Osteocyte (in vitro differentiated cells): Measurements from ENCODE around the gene DIP2C. TPM values are rescaled to one million over a fixed set of nuclear protein-coding genes. Genes with fewer than 3 reads are reported as not detected.

ENCODE experiments used
- DNase-seq: peaks from one replicate; pipeline ENCODE4 v3.0.0; 2021; ENCODE audit warnings: mixed read lengths; ENCODE audit not compliant: unreplicated experiment; ENCODE audit errors: extremely low spot score
- H3K27ac Mint-ChIP-seq: one replicate; pipeline ENCODE4 v1.8.0; 2021; ENCODE audit warnings: mild to moderate bottlenecking, mixed read lengths; ENCODE audit not compliant: unreplicated experiment
- H3K27me3 Mint-ChIP-seq: one replicate; pipeline ENCODE4 v1.8.0; 2021; ENCODE audit warnings: mixed read lengths; ENCODE audit not compliant: unreplicated experiment
- H3K36me3 Mint-ChIP-seq: one replicate; pipeline ENCODE4 v1.8.0; 2021; ENCODE audit warnings: mixed read lengths; ENCODE audit not compliant: unreplicated experiment
- H3K4me1 Mint-ChIP-seq: one replicate; pipeline ENCODE4 v1.8.0; 2021; ENCODE audit warnings: mixed read lengths; ENCODE audit not compliant: unreplicated experiment
- H3K4me3 Mint-ChIP-seq: one replicate; pipeline ENCODE4 v1.8.0; 2021; ENCODE audit warnings: mild to moderate bottlenecking, moderate library complexity, mixed read lengths; ENCODE audit not compliant: unreplicated experiment
- H3K9me3 Mint-ChIP-seq: one replicate; pipeline ENCODE4 v1.8.0; 2021; ENCODE audit warnings: mixed read lengths; ENCODE audit not compliant: unreplicated experiment
- CTCF ChIP-seq: fragments of 200-600 bp; sonication (generic); IDR thresholded peaks from 2 replicates; pipeline ENCODE4 v1.5.0; 2021; ENCODE audit warnings: antibody characterized with exemption, mild to moderate bottlenecking, moderate library complexity
- total RNA-seq: library from RNA; stranded (reverse); gene quantifications from 2 replicates; pipeline ENCODE4 v1.2.1, GENCODE V29; 2021

The DIP2C gene
- total RNA-seq, 1 donor from 2014 or later: 36.8 TPM

DNA sequence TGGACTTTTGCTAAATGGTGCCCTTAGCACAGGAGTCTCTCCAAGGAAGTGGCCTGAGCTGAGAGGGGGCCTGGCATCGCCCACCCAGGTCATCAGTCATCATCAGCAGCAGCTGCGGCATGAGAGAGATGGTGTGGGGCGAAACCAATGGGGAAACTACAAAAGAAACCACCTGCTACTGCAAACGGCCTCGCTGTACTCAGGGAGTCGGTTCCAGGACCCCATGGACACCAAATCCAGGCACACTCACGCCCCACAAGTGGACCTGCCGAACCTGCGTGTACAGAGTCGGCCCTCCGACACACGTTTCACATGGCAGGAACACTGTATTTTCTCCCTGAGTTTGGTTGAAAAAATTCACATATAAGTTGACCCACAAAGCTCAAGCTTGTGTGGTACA lies 37.8 kb downstream of the DIP2C start:
- H3K27ac Mint-ChIP-seq: no peak overlapping the region
- peaks cover 26% of the 10 kb centered on the region for H3K4me1 Mint-ChIP-seq

GRCh38 chr10:650886-651615 lies 38.4 kb downstream of the DIP2C start:
- Mint-ChIP-seq H3K4me1 (peaks cover 26% of the 10 kb centered on the region), H3K9me3 (no peaks in the 10 kb centered on the region), H3K27ac (no peak overlapping the region), H3K27me3 (no peaks in the 10 kb centered on the region), H3K36me3 (no peaks in the 10 kb centered on the region), H3K4me3 (no peak overlapping the region)
- DNase-seq: no peak
- no peak for TF ChIP-seq CTCF

More for the DNA sequence above, 37.8 kb downstream of the DIP2C start:
- H3K36me3 Mint-ChIP-seq: no peaks in the 10 kb centered on the region
- no peaks in the 10 kb centered on the region for H3K9me3 Mint-ChIP-seq
- H3K4me3 Mint-ChIP-seq: no peak overlapping the region
- no peaks in the 10 kb centered on the region for H3K27me3 Mint-ChIP-seq
- DNase-seq: no peak
- no peak for TF ChIP-seq CTCF

DNA sequence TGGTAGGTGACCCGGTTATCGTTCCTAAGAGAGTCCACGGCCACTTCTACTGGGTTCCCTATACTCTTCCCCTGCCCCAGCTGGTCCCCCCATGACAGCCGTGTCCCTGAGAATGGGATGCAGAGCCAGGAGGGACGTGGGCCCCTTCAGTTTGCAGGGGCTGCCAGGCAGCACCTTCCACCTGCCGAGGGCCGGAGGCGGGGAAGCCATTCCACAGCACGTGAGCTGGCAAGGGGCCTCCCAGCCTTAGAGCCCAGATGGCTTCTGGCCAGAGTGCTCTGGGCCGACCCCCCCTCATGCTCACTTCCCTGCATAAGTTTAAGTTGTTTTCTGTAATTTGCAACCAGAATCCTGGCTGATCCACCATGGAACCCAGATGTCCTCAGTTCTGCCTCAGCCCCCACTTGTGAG lies 39.0 kb downstream of the DIP2C start:
- Mint-ChIP-seq H3K4me3 (no peak overlapping the region), H3K36me3 (no peaks in the 10 kb centered on the region), H3K27me3 (no peaks in the 10 kb centered on the region), H3K9me3 (peaks cover 2% of the 10 kb centered on the region), H3K27ac (no peak overlapping the region), H3K4me1 (peaks cover 26% of the 10 kb centered on the region)
- TF ChIP-seq CTCF: no peak
- DNase-seq: no peak

GRCh38 chr10:649798-650440 lies 39.5 kb downstream of the DIP2C start:
- no peak overlapping the region for H3K4me3 Mint-ChIP-seq

More at GRCh38 chr10:649798-650440, 39.5 kb downstream of the DIP2C start:
- no peaks in the 10 kb centered on the region for H3K27me3 Mint-ChIP-seq
- H3K36me3 Mint-ChIP-seq: peaks cover 2% of the 10 kb centered on the region
- peaks cover 4% of the 10 kb centered on the region for H3K9me3 Mint-ChIP-seq
- H3K4me1 Mint-ChIP-seq: peaks cover 26% of the 10 kb centered on the region
- H3K27ac Mint-ChIP-seq: peak overlapping the region; percentile 23
- DNase-seq: no peak
- TF ChIP-seq CTCF: no peak
